ENCODE results near the gene KCNIP3. TPM values are rescaled to one million over a fixed set of nuclear protein-coding genes. Genes with fewer than 3 reads are reported as not detected.

Gene KCNIP3
- total and polyA plus RNA-seq, 8 donors = 3.2 to 12.6 (median 7.7) TPM

DNA sequence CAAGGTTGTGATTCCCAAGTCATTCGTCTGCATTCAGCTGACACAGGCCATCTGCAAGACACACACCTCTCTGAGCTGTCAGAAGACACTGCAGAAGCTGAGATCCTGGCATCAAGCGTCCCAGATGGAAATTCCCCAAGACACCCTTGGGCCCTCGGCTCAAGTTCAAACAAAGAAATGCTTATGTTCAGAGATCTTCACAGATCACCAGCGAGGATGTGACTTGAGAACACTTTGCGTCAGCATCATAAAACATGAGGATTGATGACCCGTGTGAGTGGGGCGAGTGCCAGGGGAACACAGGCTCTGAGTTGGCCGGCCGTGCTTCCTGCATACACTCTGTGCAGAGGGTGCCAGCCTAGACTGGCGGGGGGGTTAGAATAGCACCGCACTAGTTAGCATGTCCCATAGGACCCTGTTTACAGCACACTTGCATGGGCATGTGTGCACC is 36.8 kb downstream of the KCNIP3 start:
- H3K27ac ChIP-seq = no peak overlapping the region
- ATAC-seq = no peak
- H3K36me3 ChIP-seq = no peaks in the 10 kb centered on the region
- H3K4me1 ChIP-seq = no peaks in the 10 kb centered on the region
- peak in 1 of 4 donors; percentile 52 for DNase-seq
- intact Hi-C loops (cut with DNase I) = no loop called here
- TF ChIP-seq, protein P1, sequence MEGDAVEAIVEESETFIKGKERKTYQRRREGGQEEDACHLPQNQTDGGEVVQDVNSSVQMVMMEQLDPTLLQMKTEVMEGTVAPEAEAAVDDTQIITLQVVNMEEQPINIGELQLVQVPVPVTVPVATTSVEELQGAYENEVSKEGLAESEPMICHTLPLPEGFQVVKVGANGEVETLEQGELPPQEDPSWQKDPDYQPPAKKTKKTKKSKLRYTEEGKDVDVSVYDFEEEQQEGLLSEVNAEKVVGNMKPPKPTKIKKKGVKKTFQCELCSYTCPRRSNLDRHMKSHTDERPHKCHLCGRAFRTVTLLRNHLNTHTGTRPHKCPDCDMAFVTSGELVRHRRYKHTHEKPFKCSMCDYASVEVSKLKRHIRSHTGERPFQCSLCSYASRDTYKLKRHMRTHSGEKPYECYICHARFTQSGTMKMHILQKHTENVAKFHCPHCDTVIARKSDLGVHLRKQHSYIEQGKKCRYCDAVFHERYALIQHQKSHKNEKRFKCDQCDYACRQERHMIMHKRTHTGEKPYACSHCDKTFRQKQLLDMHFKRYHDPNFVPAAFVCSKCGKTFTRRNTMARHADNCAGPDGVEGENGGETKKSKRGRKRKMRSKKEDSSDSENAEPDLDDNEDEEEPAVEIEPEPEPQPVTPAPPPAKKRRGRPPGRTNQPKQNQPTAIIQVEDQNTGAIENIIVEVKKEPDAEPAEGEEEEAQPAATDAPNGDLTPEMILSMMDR (IDR thresholded peaks at IDR 0.05) = no peak
- H3K9me3 ChIP-seq = no peaks in the 10 kb centered on the region
- H3K27me3 ChIP-seq = peaks cover 0 to 6% of the 10 kb centered on the region in 2 donors
- H3K4me3 ChIP-seq = no peak overlapping the region

DNA sequence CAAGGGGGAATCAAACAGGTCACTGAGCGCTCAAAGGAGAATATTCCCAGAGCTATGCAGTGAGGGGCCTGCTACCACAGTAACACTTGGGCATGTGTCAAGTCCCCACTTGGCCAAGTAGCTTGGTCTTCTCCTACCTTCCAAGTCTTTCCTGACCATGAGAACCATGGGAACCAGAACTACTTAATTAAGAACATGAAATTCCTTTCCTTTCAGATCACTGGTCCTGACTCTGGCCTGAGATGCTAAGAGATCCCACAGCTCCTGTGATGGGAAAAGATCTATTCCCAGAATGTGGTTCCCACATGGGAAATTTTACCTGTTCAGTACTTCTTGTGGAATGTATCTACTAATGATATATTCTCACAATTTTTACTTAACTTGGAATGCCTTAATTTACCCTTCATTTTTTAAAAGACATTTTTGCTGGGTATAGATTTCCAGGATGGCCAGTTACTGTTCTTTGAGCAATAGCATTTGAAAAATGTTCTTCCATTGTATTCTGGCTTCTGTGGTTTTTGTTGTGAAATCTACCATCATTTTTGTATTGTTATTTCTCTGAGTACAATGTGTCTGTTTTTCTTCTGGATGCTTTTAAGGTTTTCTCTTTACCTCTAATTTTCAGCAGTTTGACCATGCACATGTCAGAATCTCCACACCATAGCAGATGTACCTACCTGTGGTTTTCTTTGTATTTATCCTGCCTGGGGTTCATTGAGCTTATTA is 37.9 kb downstream of the KCNIP3 start:
- DNase-seq = no peak
- no peak overlapping the region for H3K4me3 ChIP-seq
- intact Hi-C loops (cut with DNase I) = no loop called here
- TF ChIP-seq, protein P1 (IDR thresholded peaks at IDR 0.05) = no peak
- H3K27ac ChIP-seq = no peak overlapping the region
- ATAC-seq = no peak
- H3K27me3 ChIP-seq = peaks cover 0 to 8% of the 10 kb centered on the region in 2 donors
- H3K9me3 ChIP-seq = no peaks in the 10 kb centered on the region
- no peaks in the 10 kb centered on the region for H3K4me1 ChIP-seq
- no peaks in the 10 kb centered on the region for H3K36me3 ChIP-seq

DNA sequence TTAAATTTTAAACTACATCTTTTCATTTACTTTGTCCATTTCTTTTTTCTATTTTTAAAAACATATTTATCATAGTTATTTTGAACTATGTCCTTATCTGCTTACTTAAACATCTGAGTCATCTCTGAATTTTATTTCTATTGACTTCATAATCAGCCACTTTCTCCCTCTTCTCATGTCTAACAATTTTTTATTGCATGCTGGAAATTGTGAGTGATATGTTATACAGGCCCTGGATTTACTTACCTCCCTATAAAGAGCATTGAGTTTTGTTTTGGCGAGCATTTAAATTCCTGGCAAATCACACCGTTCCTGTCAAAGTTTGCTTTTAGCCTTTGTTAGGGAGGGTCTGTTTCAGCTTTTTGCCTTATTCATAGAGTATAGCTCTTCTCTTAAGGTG is 39.3 kb downstream of the KCNIP3 start:
- Histone ChIP-seq H3K27me3 (peaks cover 0 to 18% of the 10 kb centered on the region in 2 donors), H3K4me1 (no peaks in the 10 kb centered on the region), H3K27ac (no peak overlapping the region), H3K4me3 (no peak overlapping the region), H3K36me3 (no peaks in the 10 kb centered on the region), H3K9me3 (no peaks in the 10 kb centered on the region)
- DNase-seq = no peak
- ATAC-seq = no peak
- TF ChIP-seq, protein P1 (IDR thresholded peaks at IDR 0.05) = no peak
- intact Hi-C loops (cut with DNase I) = no loop called here

DNA sequence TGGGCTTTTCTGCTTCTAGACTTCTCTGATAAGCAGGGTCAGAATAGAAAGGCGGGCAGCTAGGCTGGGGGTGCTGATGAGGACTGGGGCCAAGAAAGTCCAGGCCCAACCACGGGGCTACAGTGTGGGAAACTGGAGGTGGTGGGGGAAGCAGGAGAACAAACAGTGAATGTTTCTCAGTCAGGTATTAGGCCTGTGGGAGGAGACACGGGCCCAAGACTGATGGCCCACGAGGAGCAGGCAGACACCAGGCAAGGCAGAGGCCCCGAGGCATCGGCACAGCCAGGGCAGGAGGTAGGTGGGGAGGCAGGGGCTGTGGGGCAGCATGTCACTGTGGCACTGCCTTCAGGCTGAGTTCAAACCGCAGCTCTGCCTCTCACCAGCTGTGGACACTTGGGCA is 40.7 kb downstream of the KCNIP3 start:
- Histone ChIP-seq H3K4me1 (no peaks in the 10 kb centered on the region), H3K36me3 (no peaks in the 10 kb centered on the region), H3K4me3 (no peak overlapping the region), H3K27ac (no peak overlapping the region), H3K27me3 (peaks cover 0 to 26% of the 10 kb centered on the region in 2 donors), H3K9me3 (no peaks in the 10 kb centered on the region)
- TF ChIP-seq, protein P1 (IDR thresholded peaks at IDR 0.05) = no peak
- ATAC-seq = no peak
- DNase-seq = peak in 1 of 4 donors; percentile 24
- intact Hi-C loops (cut with DNase I) = no loop called here

DNA sequence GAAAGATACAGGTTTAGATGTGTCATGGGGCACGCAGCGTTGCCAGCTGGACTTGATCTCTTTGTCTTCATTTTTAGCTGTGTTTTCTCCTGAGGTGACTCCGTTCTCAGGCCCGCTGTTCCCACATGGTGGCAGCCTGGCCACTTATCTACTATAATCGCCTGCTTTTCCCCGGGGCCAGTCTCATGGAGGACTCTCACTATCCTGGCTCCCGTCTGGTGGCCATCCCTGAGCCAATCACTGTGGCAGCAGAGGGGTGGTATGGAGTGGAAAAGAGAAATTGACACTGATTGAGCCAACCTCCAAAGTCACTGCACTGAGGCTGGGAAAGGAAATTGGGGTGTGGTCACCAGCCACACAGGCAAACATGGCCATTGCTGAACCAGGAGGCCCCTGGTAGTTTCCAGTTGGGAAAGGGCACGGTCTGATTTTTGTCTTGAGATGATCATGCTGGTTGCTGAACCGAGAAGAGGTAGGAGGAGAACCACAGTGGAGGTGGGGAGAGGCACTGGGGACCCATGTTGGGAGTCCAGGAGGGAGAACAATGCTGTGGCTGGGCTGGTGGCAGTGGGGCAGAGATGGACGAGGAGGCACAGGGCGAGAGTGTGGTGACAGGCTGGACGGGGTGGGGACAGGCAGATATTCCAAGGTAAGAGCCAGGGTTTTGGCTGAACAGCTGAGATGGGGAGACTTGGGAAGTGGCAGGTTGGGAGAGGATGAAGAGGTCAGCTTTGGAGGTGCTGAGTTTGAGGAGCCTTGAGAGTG is 45.6 kb downstream of the KCNIP3 start:
- ATAC-seq (no peak), DNase-seq (peak in 2 of 4 donors; percentile 15 to 37)
- Histone ChIP-seq H3K27ac (no peak overlapping the region), H3K4me1 (peaks cover 0 to 20% of the 10 kb centered on the region in 2 donors), H3K9me3 (no peaks in the 10 kb centered on the region), H3K27me3 (peaks cover 7 to 68% of the 10 kb centered on the region in 2 donors), H3K36me3 (no peaks in the 10 kb centered on the region), H3K4me3 (no peak overlapping the region)
- TF ChIP-seq, protein P1 (IDR thresholded peaks at IDR 0.05) = no peak
- intact Hi-C loops (cut with DNase I) = no loop called here

Data from left lung (tissue), 10 donors.